Neuronal stem cell (in vitro differentiated cells): ENCODE results near the gene OMG.

Experiments
- DNase-seq: peaks from one replicate; pipeline ENCODE4 v3.0.0-alpha.2; 2013; ENCODE audit warnings: low spot score
- H2AFZ ChIP-seq: one replicate; pipeline ENCODE4 v1.6.1; 2013; ENCODE audit warnings: mild to moderate bottlenecking, low read length, inconsistent platforms
- H2AK5ac ChIP-seq: 2 replicates; pipeline ENCODE4 v1.6.1; 2013; ENCODE audit warnings: low read depth, mild to moderate bottlenecking, inconsistent platforms, low read length, moderate library complexity, mixed read lengths
- H2BK120ac ChIP-seq: 2 replicates; pipeline ENCODE4 v1.6.1; 2013; ENCODE audit warnings: low read depth, mild to moderate bottlenecking, inconsistent platforms, low read length, moderate library complexity, mixed read lengths
- H2BK12ac ChIP-seq: one replicate; pipeline ENCODE4 v1.6.1; 2013; ENCODE audit warnings: low read length, inconsistent platforms
- H2BK15ac ChIP-seq: 2 replicates; pipeline ENCODE4 v1.6.1; 2013; ENCODE audit warnings: mild to moderate bottlenecking, low read length, inconsistent platforms, mixed read lengths
- H2BK5ac ChIP-seq: one replicate; pipeline ENCODE4 v1.6.1; 2013; ENCODE audit warnings: inconsistent platforms, mild to moderate bottlenecking, low read length, moderate library complexity
- H3K14ac ChIP-seq: one replicate; pipeline ENCODE4 v1.6.1; 2013; ENCODE audit warnings: low read length, inconsistent platforms
- H3K18ac ChIP-seq: 2 replicates; pipeline ENCODE4 v1.6.1; 2013; ENCODE audit warnings: low read length, inconsistent platforms
- H3K23ac ChIP-seq: 2 replicates; pipeline ENCODE4 v1.6.1; 2013; ENCODE audit warnings: low read depth, mild to moderate bottlenecking, mixed read lengths, low read length, inconsistent platforms; ENCODE audit not compliant: poor library complexity
- H3K27ac ChIP-seq: replicated peaks from 3 replicates; pipeline ENCODE4 v1.5.1; 2013; ENCODE audit warnings: low read length, inconsistent platforms
- H3K27me3 ChIP-seq, 3 experiments: 2 replicates each; pipeline ENCODE4 v1.6.1; 2013; ENCODE audit warnings: low read length in 3 of 3, mild to moderate bottlenecking in 2 of 3, inconsistent platforms in 1 of 3, low read depth in 1 of 3, mixed read lengths in 1 of 3, moderate library complexity in 1 of 3; ENCODE audit not compliant: control insufficient read depth in 3 of 3, insufficient read depth in 3 of 3
- H3K36me3 ChIP-seq, 2 donors: replicated peaks in 1 of 2; 2 replicates each; pipeline ENCODE4 v1.6.1; 2013; ENCODE audit warnings: low read length in 2 of 2; ENCODE audit not compliant: control insufficient read depth in 2 of 2, insufficient read depth in 2 of 2
- H3K4ac ChIP-seq: 2 replicates; pipeline ENCODE4 v1.6.1; 2013; ENCODE audit warnings: inconsistent platforms, mild to moderate bottlenecking, low read length, moderate library complexity
- H3K4me1 ChIP-seq, 2 donors: 1 replicate in 1 of 2; 2 replicates in 1 of 2; pipeline ENCODE4 v1.6.1; 2013; ENCODE audit warnings: low read length in 2 of 2, low read depth in 1 of 2; ENCODE audit not compliant: control insufficient read depth in 2 of 2, insufficient read depth in 1 of 2
- H3K4me2 ChIP-seq: one replicate; pipeline ENCODE4 v1.6.1; 2013; ENCODE audit warnings: mild to moderate bottlenecking, low read length, inconsistent platforms; ENCODE audit not compliant: insufficient read depth, poor library complexity, severe bottlenecking
- H3K4me3 ChIP-seq, 2 donors: 2 replicates each; pipeline ENCODE4 v1.5.1; 2013; ENCODE audit warnings: low read length in 2 of 2, mild to moderate bottlenecking in 2 of 2, inconsistent platforms in 1 of 2, moderate library complexity in 1 of 2
- H3K79me1 ChIP-seq: one replicate; pipeline ENCODE4 v1.6.1; 2013; ENCODE audit warnings: low read depth, mild to moderate bottlenecking, inconsistent platforms, low read length, moderate library complexity
- H3K9ac ChIP-seq: one replicate; pipeline ENCODE4 v1.6.1; 2013; ENCODE audit warnings: mild to moderate bottlenecking, low read depth, low read length, inconsistent platforms; ENCODE audit not compliant: poor library complexity
- H3K9me3 ChIP-seq, 2 donors: replicated peaks in 1 of 2; 2 replicates each; pipeline versions ENCODE3 to v1.6.1; 2013; ENCODE audit warnings: low read length in 2 of 2, mild to moderate bottlenecking in 2 of 2, inconsistent platforms in 1 of 2, low read depth in 1 of 2, mixed read lengths in 1 of 2, moderate library complexity in 1 of 2; ENCODE audit not compliant: control insufficient read depth in 2 of 2, insufficient read depth in 1 of 2
- H4K8ac ChIP-seq: one replicate; pipeline ENCODE4 v1.6.1; 2013; ENCODE audit warnings: low read depth, mild to moderate bottlenecking, inconsistent platforms, low read length, moderate library complexity
- H4K91ac ChIP-seq: one replicate; pipeline ENCODE4 v1.6.1; 2013; ENCODE audit warnings: low read length, low read depth, mild to moderate bottlenecking, inconsistent platforms; ENCODE audit not compliant: poor library complexity
- WGBS, 2 donors: extraction: QIAGEN DNeasy Blood & Tissue Kit; methylation state at CpG; one replicate each; pipeline ENCODE4 v1.1.7; 2013; ENCODE audit warnings: missing lambda C conversion rate in 2 of 2, mixed read lengths in 1 of 2; ENCODE audit not compliant: insufficient read length in 2 of 2, insufficient replicate concordance in 1 of 2; ENCODE audit errors: extremely low coverage in 2 of 2; 5-methylcytosine and 5-hydroxymethylcytosine counted together

OMG gene

GRCh38 chr17:31308372-31309334, 11.6 kb upstream of the OMG start:
- H3K4me3 ChIP-seq: no peak overlapping the region
- H3K36me3 ChIP-seq: peaks cover 3% of the 10 kb centered on the region in 2 donors
- H3K14ac ChIP-seq: no peak overlapping the region
- no peaks in the 10 kb centered on the region for H3K79me1 ChIP-seq
- no peaks in the 10 kb centered on the region for H3K4me1 ChIP-seq
- no peak overlapping the region for H3K4me2 ChIP-seq
- no peak overlapping the region for H2BK120ac ChIP-seq
- no peak overlapping the region for H3K4ac ChIP-seq
- no peak for DNase-seq
- no peak overlapping the region for H2BK15ac ChIP-seq
- H3K27me3 ChIP-seq: no peaks in the 10 kb centered on the region
- H2BK5ac ChIP-seq: no peak overlapping the region
- H3K9me3 ChIP-seq: no peaks in the 10 kb centered on the region
- no peak overlapping the region for H3K23ac ChIP-seq
- H3K9ac ChIP-seq: no peak overlapping the region
- no peak overlapping the region for H3K27ac ChIP-seq
- H2AK5ac ChIP-seq: no peak overlapping the region
- no peak overlapping the region for H3K18ac ChIP-seq
- no peak overlapping the region for H4K91ac ChIP-seq
- no peak overlapping the region for H2AFZ ChIP-seq
- no peak overlapping the region for H4K8ac ChIP-seq
- no peak overlapping the region for H2BK12ac ChIP-seq
- WGBS, 2 donors: no CpG with 5 or more reads among the region's 5 CpGs

- no peaks in the 10 kb centered on the region for H3K27me3 ChIP-seq
- H3K4me1 ChIP-seq: no peaks in the 10 kb centered on the region
- H2AFZ ChIP-seq: no peak overlapping the region
- H3K18ac ChIP-seq: no peak overlapping the region
- H4K91ac ChIP-seq: no peak overlapping the region
- no peak overlapping the region for H2AK5ac ChIP-seq
- no peak overlapping the region for H3K27ac ChIP-seq
- WGBS, 2 donors: no CpG with 5 or more reads among the region's 1 CpG
- H3K36me3 ChIP-seq: peaks cover 3% of the 10 kb centered on the region in 2 donors
- no peak overlapping the region for H3K9ac ChIP-seq
- DNase-seq: no peak
- no peaks in the 10 kb centered on the region for H3K9me3 ChIP-seq
- H2BK12ac ChIP-seq: no peak overlapping the region
- H3K23ac ChIP-seq: no peak overlapping the region
- H4K8ac ChIP-seq: no peak overlapping the region
- H3K14ac ChIP-seq: no peak overlapping the region
- H2BK120ac ChIP-seq: no peak overlapping the region
- H2BK5ac ChIP-seq: no peak overlapping the region
- H3K4me3 ChIP-seq: no peak overlapping the region
- no peak overlapping the region for H3K4ac ChIP-seq
- no peaks in the 10 kb centered on the region for H3K79me1 ChIP-seq
- no peak overlapping the region for H2BK15ac ChIP-seq
- no peak overlapping the region for H3K4me2 ChIP-seq
These were observed 10.6 kb upstream of the OMG start for GRCh38 chr17:31307640-31308039.

GRCh38 chr17:31299624-31300023, 2.6 kb upstream of the OMG start:
- no peak for DNase-seq
- H3K4ac ChIP-seq: no peak overlapping the region

GRCh38 chr17:31296142-31296541, 897 bp downstream of the OMG start:
- Histone ChIP-seq H3K4ac (no peak overlapping the region), H3K27me3 (no peaks in the 10 kb centered on the region), H2BK5ac (no peak overlapping the region), H2BK120ac (no peak overlapping the region), H3K9ac (no peak overlapping the region), H2BK12ac (no peak overlapping the region), H4K91ac (no peak overlapping the region), H3K36me3 (peaks cover 3 to 13% of the 10 kb centered on the region in 2 donors), H3K23ac (no peak overlapping the region), H3K27ac (no peak overlapping the region), H2BK15ac (no peak overlapping the region), H3K18ac (no peak overlapping the region), H3K4me1 (peaks cover 0 to 2% of the 10 kb centered on the region in 2 donors), H3K4me3 (no peak overlapping the region), H3K14ac (no peak overlapping the region), H2AFZ (no peak overlapping the region), H4K8ac (no peak overlapping the region), H2AK5ac (no peak overlapping the region), H3K9me3 (no peaks in the 10 kb centered on the region), H3K4me2 (no peak overlapping the region), H3K79me1 (no peaks in the 10 kb centered on the region)
- no peak for DNase-seq
- no CpG with 5 or more reads among the region's 2 CpGs for WGBS, 2 donors

More at GRCh38 chr17:31299624-31300023, 2.6 kb upstream of the OMG start:
- Histone ChIP-seq H2BK15ac (no peak overlapping the region), H2AFZ (no peak overlapping the region), H3K4me3 (no peak overlapping the region), H3K79me1 (no peaks in the 10 kb centered on the region), H4K91ac (no peak overlapping the region), H2BK120ac (no peak overlapping the region), H2BK5ac (no peak overlapping the region), H2BK12ac (no peak overlapping the region), H3K23ac (no peak overlapping the region), H3K4me1 (peaks cover 0 to 2% of the 10 kb centered on the region in 2 donors), H3K36me3 (no peaks in the 10 kb centered on the region), H3K18ac (no peak overlapping the region), H3K14ac (no peak overlapping the region), H3K27ac (no peak overlapping the region), H4K8ac (no peak overlapping the region), H3K9me3 (no peaks in the 10 kb centered on the region), H2AK5ac (no peak overlapping the region), H3K4me2 (no peak overlapping the region), H3K9ac (no peak overlapping the region), H3K27me3 (no peaks in the 10 kb centered on the region)
